HG03460 (cell line): ENCODE data around the gene MOCS2.

ENCODE experiments used
- ATAC-seq: cut with Tn5 transposase; IDR thresholded peaks from one replicate; pipeline ENCODE4 v1.9.1; 2021; ENCODE audit not compliant: unreplicated experiment

MOCS2 gene

DNA sequence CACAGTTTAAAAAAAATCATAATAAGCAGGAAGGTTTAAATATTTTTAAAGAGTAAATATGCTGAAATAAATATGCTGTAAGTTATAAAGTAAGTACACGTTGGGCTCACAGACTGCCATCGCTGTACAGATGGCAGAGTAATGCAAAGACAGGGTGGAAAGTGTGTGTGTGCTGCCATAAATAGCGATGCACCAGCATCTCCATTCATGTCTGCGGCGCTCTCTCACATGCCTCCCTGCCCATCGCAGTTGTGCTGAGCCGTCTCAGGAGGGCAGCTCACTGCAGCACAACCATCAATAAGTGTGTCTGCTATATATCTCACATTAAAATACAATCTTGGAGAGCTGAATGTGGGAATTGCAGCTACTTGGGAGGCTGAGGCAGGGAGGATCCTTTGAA, 14.3 kb downstream of the MOCS2 start:
- ATAC-seq = no peak

- ATAC-seq = no peak
Observed at GRCh38 chr5:53092242-53092641, 17.3 kb downstream of the MOCS2 start.

GRCh38 chr5:53091289-53091688, 18.3 kb downstream of the MOCS2 start:
- ATAC-seq = no peak

DNA sequence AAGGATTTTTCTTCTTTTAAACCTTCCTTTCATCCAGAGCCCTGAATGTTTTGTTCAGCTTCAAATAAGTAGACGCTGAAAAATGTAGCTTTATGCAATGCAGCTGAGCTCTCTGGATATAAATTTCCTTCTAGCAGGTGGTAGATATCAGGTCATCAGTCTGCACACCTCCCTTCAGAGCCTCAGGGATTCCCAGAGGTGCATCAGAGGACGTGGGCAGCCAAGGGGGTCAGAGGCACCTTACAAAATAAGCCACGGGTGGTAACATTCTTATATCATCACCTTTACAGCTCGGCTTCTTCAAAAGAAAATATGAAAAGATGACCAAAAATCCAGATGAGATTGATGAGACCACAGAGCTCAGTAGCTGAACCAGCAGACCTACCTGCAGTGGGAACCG, 19.3 kb downstream of the MOCS2 start:
- ATAC-seq = no peak

- no peak for ATAC-seq
Observed at GRCh38 chr5:53089481-53089991, 20.0 kb downstream of the MOCS2 start.

- ATAC-seq = no peak
Observed at GRCh38 chr5:53087621-53088121, 21.9 kb downstream of the MOCS2 start.

DNA sequence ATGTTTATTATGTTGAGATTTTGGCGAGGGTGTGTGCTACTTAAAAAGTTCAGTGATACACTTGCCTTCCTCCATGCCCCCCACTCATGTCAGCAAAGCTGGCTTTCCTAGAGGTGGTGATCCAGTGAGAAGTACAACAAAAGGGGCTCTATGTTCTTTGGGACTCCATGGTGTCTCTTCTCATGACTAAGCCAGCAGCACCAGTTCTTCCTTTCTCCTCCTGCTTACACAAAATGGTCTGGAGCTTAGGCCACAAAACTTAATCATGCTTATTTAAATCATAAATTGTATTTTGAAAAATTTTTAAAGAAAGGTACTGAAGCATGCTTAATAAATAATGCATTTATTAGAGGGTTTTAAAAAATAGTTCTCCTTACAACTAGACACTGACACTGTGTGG, 22.4 kb downstream of the MOCS2 start:
- no peak for ATAC-seq

- ATAC-seq = no peak
Observed at GRCh38 chr5:53084546-53085255, 24.9 kb downstream of the MOCS2 start.

DNA sequence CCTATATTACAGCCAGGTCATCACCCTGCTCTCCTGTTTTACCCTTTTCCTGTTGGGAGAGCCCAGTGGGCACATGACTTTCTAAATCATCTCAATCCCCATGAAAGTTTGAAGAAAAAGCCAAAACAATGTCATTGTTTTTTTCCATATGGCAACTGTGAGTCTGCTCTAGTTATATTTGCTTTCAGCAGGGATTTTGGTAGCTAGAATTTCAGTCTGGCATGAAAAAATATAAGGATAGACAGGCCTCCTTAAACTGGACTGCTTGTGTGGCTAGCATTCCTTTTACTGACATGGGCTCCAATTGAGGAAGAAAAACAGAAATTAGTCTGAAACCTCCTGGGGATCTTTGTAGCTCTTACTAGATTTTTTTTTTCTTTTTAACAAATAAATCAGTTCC, 25.6 kb downstream of the MOCS2 start:
- no peak for ATAC-seq

GRCh38 chr5:53080271-53080670, 29.3 kb downstream of the MOCS2 start:
- no peak for ATAC-seq

GRCh38 chr5:53076014-53076583, 33.5 kb downstream of the MOCS2 start:
- no peak for ATAC-seq

DNA sequence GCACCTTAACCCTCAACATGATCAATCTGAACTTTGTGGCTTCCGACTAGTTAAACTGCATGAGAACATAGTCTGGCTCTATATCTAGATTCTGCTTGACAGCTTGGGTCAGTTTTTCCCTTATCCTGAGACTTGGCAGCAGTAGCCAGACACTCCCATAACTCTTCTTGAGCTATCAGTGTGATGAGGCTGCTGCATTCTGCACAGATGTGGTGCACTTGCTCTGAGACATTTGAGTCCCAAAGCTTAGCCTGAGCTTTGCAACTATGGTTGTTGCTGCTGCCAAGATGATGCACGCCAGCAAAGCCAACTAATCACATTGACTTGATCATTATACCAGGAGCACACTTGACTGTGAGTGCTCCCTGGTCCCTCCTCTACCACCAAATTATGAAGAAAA, 36.2 kb downstream of the MOCS2 start:
- no peak for ATAC-seq

DNA sequence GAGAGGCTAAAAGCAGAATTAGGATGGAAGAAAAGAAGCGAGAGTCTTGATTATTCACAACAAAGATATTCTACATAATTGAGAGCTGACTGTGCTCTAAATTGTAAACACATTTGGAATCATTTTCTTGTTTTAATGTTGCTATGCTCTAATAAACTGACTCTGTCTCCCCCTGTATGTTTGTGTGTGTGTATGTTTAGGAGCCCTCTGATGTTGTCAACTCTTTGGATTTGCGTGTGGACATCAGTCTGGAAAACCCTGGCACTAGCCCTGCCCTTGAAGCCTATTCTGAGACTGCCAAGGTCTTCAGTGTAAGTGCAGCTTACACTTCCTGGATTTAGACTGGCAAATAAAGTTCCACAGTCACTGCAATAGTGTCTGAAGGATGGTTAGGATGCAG, 37.8 kb downstream of the MOCS2 start:
- no peak for ATAC-seq

DNA sequence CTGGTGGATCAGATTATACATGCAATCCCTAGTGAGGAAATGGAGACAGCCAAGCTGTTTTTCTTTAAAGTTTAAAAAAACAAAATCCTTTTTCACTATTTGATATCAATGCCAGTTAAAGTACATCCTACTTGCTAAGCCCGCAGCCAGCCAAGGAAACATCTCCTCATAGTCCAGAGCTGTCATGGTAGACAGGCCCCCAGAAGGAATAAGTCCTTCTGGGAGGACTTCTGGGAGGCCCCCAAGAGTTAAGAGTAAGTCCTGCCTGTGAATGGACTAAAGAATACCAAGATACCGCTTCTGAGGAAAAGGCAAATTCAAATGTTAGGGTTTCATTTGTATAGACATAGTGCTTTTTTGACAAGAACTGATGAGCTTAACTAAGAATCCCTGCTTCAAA, 38.3 kb downstream of the MOCS2 start:
- ATAC-seq = no peak

DNA sequence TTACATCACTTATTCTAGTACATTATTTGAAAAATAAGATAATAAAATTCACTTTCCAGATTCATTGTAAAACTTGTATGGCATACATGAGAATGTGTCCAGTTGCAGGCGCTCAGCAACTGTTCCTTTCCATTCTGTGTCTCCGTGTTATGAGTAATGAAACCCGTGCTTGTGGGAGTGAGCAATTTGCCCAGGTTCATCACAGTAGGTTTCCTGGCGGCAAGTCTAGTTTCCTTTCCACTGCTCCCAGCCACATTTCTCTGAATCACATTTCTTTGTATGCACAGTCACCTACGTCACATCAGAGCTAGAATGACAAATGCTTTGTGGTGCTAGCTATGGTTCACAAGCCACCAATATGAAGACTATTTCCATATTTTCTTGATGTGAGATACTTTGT, 39.9 kb downstream of the MOCS2 start:
- ATAC-seq = no peak

DNA sequence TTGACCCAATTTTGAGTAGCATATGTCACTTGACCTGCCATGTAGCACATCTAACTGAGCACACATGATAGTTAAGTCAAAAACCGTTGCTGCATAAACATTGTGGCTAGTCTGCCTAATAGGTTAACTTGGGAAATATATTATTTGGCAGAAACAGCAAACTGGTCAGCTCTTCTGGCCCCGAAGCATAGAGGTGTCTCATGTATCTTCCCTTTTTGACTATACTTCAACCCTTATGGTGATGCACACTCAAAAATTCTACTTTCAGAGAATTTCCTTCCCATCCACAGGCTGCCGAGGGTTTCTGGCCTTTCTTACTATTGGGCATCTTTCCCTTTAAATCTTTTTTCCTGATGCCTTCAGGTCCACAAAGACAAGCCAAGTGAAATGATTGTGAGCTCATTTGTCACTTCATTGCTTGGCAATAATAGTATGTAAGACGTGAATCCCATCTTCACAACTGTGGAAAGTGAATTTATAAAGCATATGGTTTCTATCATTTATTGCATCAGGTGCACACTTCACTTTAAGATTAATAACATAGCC, 41.2 kb downstream of the MOCS2 start:
- ATAC-seq = no peak

DNA sequence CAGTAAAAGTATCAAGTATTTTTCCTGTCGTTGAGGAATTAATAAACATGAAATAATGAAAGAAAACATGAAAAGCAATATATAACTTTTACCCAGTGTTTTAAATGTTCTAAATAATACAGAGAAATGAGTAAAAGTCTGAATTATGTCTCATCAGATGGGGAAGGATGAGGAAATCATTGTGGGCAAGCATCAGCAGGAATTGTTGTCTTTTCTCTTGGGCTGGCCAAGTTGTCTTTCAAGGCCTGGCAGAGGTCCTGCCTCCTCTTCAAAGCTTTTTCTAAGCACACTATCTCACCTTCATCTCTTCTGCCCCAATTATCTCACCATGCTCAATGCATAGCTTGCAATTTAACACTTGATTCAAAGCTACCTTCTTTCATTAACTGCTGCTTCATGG, 41.9 kb downstream of the MOCS2 start:
- ATAC-seq = no peak

DNA sequence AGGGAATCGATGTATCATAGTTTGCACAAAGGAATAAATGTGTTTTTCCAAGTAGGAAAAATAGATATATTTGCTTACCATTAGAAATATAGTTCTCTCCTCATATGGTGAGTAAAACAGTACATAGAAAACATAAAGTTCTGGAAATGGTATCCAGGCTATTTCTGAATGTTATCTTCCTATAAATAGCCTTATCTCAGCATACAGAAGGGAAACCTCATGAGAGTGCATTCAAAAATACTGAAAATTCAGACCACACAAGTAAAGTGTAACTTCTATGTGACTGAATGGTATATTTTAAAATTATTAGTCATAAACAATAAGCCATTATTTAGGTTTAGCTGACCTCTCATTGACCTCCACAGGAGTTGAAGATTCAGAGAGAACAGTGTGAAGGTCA, 43.5 kb downstream of the MOCS2 start:
- no peak for ATAC-seq

GRCh38 chr5:53063791-53064190, 45.8 kb downstream of the MOCS2 start:
- no peak for ATAC-seq

GRCh38 chr5:53063176-53063575, 46.4 kb downstream of the MOCS2 start:
- no peak for ATAC-seq

GRCh38 chr5:53059281-53059680, 50.3 kb downstream of the MOCS2 start:
- no peak for ATAC-seq

- ATAC-seq = no peak
Observed at GRCh38 chr5:53055365-53055764, 54.2 kb downstream of the MOCS2 start.
